ENCODE data around the gene GPX5.
A peak's percentile ranks its signal among the peaks of the same experiment; 100 is the strongest.
"Not testable (repeated sequence)": the region's sequence is repeated elsewhere in the genome, so short reads cannot be mapped to it uniquely, and the experiment has no call there.

GPX5 gene

DNA sequence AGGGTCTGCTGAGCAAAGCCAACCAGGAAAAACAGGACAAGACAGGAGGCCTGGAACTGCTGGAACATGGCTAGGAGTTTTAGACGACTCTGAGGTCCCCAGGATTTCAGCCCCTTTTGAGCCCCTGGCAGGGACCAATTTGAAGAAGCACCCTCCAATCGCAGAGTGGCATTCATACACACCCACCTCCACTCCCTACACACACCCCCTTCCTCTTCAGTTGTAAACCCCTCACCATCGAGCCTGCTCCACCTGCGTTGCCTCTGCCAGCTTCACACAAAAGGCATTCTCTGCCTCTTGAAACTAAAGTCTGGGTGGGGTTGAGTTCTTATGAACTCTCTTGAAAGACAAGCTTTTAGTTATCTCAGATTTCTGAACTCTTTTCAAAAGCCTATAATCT lies 10.0 kb upstream of the GPX5 start, which contains the start of gene GPX6:
GPX6 (minus strand) TSS at position 118 of the 400 bp plus-strand sequence; CDS start at position 68, 50 bp downstream.
- DNase-seq = no peak

DNA sequence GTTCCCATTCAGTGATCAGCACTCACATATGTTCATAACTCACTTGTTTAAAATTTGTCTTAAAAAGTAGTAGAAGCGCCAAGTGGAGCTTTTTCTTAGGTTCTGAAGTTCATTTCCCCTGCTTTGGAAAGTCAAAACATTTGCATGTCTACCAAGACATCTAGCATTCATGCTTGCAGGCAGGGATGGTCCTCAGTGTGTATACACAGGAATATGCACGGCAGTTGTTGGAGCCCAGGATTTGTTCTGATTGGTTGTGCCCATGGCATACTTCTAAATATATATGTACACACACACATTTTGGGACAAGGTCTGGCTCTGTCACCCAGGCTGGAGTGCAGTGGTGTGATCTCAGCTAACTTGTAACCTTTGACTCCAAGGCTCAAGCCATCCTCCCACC lies 7.7 kb upstream of the GPX5 start:
- DNase-seq = no peak

DNA sequence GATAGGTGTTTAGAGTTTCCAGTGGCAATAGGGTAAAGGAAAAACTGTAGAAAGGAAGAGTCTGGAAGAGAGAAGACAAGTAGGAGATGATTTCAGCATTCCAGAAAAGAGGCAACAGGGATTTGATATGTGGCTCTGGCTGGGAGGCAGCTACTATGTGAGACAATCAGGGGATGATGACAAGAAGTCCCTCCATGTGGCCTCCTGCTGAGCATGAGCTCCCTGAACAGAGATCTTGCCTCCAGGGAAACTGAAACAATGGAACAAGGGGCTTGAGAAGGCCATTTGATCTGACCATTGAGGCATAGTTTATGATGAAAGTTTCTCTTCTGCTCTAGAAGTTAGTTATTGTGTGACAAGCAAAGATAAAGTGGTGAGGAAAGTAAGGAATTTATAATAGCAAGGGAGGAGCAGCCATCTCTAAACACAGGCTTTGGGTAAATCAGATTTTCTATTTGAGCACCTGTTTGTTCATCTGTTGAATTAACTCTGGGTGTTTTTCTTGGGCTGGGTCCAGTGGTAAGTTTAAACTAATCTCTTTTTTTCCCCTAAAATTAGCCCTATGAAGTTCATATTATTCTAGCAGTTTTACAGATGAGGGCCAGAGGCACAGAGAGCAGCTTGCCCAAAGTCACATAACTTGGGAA lies 3.0 kb upstream of the GPX5 start:
- DNase-seq = no peak

DNA sequence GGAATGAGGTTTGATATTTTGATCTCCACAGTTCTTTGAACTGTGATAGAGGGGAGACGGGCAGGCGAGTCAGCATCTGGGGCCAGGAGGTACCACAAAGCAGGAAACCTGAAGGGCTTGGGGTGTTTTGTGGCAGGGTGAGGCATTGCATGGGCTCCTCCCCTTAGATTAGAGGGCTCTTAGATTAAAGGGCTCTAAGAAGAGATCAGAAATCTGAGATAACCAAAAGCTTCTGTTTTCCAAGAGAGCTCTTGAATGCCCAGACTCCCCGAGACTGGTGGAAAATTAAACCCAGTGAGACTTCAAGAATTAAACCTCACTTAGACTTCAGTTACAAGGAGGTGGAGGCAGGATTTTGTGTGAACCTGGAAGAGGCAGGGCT lies 2.4 kb upstream of the GPX5 start:
- DNase-seq = peak in 4 of 5 donors; percentile 13 to 29 (median 20)

DNA sequence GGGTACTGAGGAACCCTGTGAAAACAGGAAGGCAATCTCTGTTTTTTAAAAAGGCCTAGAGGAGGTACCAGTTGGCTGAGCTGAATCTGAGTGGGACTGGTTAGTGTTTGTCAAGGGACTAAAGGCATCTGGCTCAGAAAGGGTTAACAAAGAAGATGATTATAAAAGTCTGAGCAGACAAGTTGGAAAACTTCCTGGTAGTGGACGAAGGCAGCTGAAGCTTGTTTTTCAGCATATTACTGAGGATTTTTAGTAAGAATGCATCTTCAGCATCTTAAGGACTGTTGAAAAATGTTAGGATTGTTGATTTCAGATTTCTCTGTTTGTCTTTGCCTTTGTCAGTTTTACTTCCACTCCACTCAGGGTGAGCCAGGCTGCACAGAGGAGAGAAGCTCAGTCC lies 5.1 kb downstream of the GPX5 start:
- no peak for DNase-seq

DNA sequence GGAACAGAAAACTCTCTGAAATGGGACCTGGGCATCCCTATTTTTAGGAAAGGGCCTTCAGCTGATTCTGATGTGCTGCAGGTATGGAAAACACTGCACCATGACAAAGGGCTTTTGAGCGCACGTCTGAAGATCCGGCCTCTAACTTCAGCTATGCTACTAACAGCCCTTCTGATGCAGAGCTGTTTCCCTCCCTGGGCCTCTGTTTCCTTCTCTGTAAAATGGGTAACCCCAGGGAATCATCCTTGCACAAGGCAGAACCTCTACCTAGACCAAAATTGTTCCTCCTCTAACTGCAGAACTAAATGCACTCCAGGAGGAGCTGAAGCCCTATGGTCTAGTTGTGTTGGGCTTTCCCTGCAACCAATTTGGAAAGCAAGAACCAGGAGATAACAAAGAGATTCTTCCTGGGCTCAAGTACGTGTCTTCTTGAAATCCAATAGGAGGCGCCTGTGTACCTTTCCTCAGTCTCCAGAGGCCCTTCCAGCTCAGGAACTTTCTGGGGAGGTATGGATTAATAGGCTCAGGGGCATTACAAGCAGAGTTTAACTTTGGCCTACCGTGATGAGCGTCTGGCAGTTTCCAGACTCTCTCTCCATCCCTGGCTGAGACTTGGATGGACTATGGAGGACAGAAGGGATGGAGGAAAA lies 5.9 kb downstream of the GPX5 start:
- no peak for DNase-seq

DNA sequence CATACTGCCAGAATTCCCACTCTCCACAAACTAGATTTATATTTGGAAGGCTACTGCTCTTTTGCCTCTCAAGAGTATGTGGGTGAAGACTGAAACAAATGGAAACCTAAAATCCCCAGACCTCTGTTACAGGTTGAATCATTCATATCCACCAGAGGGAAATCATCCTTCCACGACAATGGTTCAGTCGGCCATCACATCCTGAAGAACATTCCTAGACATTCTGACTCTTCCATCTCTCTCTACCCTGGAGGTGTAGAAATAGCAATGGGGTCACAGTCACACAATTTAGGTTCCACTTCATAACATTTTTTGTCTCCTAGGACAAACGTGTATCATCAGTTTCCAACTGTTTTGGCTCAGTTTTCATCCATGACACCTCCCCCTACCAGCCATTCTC lies 8.6 kb downstream of the GPX5 start:
- DNase-seq = no peak

DNA sequence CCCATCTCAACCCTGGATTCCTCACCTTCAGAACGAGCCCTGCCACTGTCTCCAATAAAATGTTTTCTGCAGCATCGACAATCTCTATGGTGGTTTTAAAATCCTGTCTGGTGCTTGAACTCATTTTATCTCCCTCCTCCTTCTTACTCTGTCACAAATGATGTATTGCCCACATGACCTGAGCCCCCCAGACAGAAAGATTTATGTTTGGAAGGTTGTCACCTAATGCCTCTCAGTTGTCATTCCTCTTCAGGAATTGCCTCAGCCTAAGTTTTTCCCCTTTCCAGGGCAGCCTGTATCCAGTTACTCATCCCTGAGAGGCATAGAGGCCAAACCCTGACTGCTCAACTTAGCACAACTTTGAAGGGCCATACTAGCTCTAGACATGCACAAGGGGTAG lies 9.2 kb downstream of the GPX5 start:
- no peak for DNase-seq

DNA sequence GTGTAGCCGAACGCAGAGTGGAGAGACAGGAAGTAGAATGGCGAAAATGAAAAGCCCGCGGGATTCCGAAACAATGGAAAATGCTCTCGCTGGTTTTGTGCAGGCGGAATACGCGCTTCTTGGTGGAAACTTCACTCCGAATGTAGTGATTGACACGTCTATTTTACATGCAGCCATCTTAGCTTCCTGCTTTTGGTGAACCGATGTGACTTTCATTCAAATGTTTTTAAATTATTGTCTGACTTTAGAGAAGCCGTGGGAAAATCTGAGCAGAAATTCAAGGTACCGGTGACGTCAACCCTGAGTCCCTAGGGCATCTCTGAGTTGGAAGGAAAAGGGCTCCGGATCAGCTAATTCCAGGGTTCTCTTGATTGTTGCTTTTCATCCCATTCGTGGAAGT lies 11.4 kb downstream of the GPX5 start:
- DNase-seq = no peak

DNA sequence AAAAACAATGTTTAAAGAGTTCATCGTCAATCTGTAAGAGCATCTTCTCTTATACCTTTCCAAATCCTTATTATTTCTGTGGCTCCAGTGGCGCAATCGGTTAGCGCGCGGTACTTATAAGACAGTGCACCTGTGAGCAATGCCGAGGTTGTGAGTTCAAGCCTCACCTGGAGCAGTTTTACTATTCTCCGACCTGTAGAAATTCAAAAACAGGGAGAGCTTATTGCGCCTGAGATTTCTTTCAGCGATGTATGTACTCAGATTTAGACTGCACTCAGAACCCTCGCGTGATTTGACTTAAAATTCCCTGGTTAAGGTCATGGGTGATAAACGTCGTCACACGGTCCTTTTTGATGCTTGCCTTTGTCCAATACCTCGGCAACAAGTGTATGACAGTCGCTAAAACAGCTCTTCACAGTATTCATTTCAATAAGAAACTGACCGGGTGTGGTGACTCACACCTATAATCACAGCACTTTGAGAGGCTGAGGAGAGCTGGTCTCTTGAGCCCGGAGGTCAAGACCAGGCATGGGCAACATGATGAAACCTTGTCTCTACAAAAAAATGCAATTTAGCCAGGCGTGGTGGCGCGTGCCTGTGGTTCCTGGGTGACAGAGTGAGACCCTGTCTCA lies 11.9 kb downstream of the GPX5 start:
- peak in 2 of 5 donors; percentile 8 to 30 for DNase-seq

DNA sequence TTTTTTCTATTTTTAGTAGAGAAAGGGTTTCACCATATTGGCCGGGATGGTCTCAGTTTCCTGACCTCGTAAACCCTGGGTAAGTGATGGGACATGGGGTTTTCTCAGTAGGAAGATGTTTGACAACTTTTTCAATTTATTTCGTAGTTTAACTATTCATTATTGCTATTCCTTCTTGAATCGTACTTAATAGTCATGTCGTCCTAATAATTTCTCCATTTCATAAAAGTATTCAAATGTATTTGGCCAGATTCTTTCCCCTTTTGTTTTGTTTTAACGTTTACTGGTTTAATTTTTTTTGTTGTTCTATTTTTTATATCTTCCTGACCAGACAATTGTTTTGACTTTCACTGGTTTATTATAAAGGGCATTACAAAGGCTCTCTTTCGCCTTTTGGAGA lies 16.3 kb downstream of the GPX5 start:
- DNase-seq = no peak

DNA sequence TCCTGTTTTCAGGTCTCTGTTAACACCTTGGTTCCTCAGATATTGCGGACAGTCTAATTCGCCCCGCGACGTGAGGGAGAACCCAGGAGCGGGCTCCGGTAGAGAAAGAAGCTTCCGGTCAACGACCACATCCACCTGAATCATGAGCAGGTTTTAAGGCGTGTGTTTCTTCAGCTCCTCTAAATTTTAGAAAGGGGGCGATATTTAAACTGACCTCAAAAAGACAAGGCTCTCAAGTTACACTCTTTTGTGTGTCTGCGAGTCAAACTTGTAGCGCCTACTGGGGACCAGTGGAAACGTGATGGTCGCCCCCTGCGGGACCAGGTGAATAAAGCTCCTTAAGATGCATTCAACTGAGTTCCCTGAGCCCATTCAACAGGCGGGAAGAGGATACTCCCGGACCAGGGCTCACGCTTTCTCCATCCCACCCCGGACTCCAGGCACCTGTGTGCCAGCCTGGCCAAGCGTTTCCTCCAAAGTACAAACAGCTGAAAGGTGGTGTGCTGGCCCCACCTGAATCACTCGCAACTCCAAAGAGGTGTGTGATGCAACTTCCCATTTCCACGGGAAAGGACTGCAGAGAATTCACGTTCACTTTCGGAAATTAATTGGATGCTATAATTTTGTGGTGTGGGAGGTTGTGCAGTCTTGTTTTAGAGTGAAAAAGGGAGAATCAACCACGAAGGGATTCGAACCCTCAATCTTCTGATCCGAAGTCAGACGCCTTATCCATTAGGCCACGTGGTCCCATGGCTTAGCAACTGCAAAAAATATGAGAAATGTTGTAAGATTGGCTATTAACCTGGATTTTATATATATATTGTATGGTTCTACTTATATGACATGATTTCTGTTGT lies 17.0 kb downstream of the GPX5 start:
- DNase-seq = peak in 4 of 5 donors; percentile 26 to 66 (median 39)

DNA sequence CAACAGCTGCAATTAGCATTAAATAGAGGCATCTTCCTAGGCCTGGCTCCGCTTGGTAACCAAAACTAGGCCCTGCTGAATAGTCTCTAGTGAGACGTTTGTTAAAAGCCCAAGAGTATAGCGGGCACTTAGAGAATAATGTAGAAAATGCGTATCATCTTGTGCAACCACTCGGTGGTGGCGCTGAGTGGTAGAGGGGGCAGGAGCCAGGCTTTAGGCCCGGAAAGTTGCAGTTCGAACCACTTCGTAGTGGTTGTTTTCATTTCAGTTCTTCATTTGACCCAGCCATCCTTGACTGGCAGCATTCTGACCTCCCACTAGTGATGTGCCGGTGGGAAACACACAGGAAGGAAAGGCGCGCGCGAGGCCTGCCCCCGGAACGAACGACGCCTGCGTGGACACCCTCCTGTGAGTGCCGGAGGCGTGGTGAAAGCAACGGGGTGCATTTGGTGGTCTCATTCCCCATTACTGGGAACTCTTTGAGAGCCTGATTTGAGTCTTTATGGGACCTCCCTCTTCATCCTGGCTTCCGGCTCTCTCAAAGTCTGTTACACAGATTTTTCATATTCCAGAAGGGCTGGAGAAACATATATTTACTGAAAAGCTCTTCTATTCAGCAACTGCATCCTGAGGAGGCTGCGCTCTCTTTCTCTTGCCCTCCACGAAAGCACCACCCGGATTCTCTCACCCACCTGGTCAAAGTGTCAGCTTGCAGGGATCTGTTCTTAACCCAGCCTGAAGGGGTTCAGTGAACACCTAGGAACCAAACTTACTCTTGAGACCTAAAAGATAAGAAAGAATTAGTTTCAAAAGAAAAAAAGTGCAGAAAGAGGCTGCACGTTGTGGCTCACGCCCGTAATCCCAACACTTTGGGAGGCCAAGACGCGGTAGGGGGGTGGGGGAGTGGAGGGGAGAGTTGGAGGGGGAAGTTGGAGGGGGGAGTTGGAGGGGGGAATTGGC lies 18.2 kb downstream of the GPX5 start:
- no peak for DNase-seq

DNA sequence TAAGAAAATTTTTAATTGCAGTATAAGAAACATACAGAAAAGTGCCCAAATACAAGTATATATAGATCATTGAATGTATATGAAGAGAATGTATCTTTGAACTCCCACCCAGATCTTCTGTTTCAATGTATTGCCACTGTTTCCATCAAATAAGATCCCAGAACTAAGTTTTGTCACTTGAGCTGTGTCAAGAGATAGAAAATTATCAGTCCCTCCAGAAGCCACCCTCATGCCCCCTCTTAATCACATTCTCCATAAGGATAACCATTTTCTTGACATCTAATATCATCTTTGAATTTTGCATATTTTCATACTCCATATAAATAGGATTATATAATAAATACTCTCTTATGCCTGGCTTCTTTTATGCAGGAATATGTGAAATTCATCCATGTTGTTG lies 20.3 kb downstream of the GPX5 start:
- DNase-seq = no peak

DNA sequence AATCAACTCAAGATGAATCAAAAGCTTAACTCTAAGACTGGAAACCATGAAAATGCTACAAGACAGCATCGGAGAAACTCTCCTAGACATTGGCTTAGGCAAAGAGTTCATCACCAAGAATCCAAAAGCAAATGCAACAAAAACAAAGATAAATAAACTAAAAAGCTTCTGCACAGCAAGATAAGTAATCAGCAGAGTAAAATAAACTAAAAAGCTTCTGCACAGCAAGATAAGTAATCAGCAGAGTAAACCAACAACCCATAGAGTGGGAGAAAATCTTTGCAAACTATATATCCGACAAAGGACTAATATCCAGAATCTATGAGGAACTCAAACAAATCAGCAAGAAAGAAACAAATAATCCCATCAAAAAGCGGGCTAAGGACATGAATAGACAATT lies 21.3 kb downstream of the GPX5 start:
- DNase-seq = not testable (repeated sequence)

DNA sequence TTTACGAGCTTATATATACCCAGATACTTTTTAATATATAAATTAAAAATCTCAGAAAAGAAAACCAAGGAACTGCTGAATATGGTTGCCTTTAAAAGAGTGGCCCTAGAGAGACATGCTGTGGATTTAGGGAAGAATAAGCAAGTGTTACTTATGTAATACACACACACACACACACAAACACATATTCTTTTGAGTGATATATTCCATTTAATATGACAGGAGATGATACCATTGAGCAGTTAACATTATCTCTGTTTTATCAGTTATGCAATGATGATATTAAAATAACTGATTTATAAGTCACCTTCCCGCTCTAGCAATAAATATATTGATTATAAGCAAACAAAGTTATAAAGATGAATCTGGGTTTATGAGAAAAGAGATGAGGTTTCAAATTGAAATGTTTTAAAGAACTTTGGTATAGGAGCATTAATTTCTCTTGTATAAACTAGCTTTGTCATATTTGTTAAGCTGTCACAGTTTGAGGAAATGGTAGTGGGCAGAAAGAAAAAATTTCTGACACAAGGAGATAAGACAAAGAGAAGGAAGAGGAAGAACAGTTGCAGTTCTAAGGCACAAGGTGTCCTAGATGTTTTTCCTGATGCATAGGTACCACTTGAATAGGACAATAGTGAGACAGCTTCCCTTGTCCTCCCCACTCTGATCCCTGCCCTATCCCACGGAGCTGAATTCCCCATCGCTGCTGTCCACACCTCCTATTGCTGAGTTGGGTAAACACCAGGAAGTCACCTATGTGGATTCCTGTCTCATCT lies 26.4 kb downstream of the GPX5 start:
- DNase-seq = no peak

DNA sequence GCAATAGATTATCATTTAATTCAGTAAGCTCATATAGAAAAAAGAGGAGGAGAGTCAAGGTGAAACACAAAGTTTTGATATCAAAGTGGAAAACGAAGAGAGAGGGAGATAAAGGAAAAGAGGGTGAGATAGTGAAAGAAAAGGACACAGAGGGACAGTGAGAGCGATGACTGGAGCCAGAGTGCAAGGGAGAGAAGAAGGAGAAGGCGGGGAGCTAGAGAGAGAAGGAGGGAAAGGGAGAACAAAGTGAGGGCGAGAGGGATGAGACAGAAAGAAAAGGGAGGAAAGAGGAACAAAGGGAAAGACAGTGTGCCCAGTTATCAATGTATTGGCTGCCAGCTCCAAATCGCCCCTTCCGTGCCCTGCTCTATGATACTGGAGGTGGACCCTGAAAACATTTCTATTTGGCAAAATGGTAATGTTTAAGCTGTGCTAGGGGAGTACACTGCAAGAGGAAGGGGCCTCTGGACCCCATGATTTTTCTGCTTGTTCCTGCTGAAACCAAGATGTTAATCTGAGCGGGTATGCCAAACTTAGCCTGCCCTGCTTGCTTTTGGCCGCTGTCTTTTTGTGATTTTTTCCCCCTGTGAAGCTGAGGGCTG lies 27.8 kb downstream of the GPX5 start:
- DNase-seq = no peak

DNA sequence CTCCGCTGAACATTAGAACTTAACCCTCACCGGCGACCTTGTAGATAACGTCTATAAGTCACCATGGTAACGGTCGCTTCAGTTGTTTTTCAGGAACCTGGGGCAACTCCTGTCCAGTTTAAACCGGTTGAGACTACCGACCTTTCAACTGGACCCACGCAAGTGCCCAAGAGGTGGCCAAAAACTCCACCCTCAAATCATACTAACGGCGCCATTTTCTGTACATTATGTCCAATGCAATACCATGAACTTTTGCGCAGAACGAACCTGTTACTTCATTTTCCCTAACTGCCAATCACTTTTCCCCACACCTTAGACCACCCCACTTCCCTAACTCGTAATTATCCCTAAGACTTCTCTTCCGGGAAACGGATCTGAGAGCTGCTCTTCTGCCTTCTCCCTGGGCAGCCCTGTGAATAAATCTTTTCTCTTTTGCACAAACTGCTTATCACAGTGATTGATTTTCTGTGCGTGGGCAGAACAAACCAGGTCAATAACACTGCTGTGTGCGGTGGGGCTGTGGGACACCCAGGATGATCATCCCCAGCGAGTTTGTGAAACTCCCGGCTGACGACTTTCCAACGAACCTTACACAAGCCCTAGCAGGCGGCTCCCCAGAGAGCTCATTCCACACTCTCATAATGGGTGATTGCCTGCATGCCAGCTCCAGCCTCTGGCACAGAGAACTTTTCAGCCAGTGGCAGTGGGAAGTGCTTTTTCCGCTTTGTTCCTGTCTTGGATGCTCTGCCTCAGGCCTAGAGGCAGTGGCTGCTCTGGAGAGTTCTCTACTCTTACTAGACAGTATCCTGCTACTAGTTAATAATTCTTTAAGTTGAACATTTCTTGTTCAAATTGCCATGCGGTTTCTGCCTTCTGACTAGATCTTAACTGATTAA lies 28.6 kb downstream of the GPX5 start:
- DNase-seq = no peak

DNA sequence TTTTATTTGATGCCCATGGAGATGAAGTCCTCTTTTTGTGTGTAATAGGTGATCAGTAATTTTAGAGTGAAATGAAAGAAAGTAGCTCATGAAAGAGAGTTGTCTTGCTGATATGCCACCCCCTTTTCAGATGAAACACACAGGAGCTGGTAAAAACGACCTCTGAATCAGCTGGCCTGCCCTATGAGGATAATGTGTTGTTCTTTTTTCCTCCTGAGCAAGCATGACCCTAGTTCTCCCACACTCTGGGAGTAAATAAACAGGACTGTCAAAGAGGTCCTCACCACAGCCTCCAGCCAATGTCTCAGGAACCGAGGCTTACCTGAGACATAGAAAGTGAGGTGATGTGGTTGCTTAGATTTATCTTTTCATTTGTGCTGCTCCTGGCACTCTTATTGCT lies 29.5 kb downstream of the GPX5 start:
- no peak for DNase-seq

DNA sequence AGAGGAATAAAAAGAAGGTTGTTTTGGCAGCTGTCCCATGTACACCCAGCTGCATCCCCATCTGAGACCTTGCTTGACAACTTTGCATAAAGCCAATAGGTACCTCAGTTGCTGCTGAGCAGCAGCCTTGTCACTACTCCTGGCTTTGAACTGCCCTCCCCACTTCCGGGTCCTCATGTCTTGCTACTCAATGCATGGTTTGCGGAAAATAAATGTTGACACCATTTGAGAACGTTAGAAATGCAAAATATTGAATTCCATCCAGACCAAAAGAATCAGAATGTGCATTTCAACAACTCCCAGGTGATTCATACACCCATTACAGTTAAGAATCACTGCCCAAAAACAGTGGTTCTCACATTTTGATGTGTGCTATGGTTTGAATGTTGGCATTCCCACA lies 32.9 kb downstream of the GPX5 start:
- no peak for DNase-seq

Measured in T-helper 1 cell (primary cell).